Measurements from ENCODE around the gene LTBP1.

DNA sequence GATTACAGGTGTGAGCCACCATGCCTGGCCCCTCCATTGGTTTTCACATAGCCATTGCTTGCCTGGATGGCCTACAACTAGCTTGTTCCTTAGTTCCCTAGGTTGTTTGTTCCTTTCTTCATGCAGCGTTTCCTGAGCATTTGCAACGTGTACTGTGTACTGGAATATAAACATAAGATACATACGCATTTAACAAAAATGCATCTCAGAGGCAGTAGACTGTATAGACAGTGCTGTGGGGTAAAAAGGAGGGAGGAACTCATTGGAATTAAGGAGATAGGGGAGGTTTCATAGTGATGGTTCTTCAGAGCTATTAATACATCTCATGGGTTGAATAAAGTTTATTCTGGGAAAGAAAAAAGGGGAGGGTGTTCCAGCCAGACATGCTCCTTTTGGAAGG lies 269.2 kb downstream of the LTBP1 start:
- TF ChIP-seq CTCF (IDR thresholded peaks at IDR 0.05), result no peak
- TF ChIP-seq POLR2A (IDR thresholded peaks at IDR 0.05), result no peak
